Stimulated activated memory B cell treated with anti-CD40 and anti-IgM and Interleukin-4, amounts not matched to agents 10 μg/mL and 1 μg/mL and 100 μg/mL, for 72 hours (primary cell): ENCODE measurements around the gene KCNH2.
A peak's percentile ranks its signal among the peaks of the same experiment; 100 is the strongest.

Experiments used
- ATAC-seq: fragments of 150-1000 bp; cut with Tn5 transposase; 2 replicates; pipeline ENCODE4 v1.10.0; 2021
- H3K27ac Mint-ChIP-seq: one replicate; pipeline ENCODE4 v1.8.0; 2022; ENCODE audit warnings: mild to moderate bottlenecking, mixed read lengths
- H3K27me3 Mint-ChIP-seq: one replicate; pipeline ENCODE4 v1.8.0; 2022; ENCODE audit warnings: mixed read lengths
- H3K36me3 Mint-ChIP-seq: one replicate; pipeline ENCODE4 v1.8.0; 2022; ENCODE audit warnings: mixed read lengths
- H3K4me1 Mint-ChIP-seq: one replicate; pipeline ENCODE4 v1.8.0; 2022; ENCODE audit warnings: mixed read lengths
- H3K4me3 Mint-ChIP-seq: one replicate; pipeline ENCODE4 v1.8.0; 2022; ENCODE audit warnings: mild to moderate bottlenecking, moderate library complexity, mixed read lengths
- H3K9me3 Mint-ChIP-seq: one replicate; pipeline ENCODE4 v1.8.0; 2022; ENCODE audit warnings: mixed read lengths

Gene KCNH2

GRCh38 chr7:151005566-151005965 is 27.4 kb upstream of the KCNH2 start:
- ATAC-seq: no peak
- Mint-ChIP-seq H3K27me3 (peaks cover 12% of the 10 kb centered on the region), H3K4me1 (peaks cover 20% of the 10 kb centered on the region), H3K27ac (no peak overlapping the region), H3K4me3 (no peak overlapping the region), H3K36me3 (no peaks in the 10 kb centered on the region), H3K9me3 (no peaks in the 10 kb centered on the region)

DNA sequence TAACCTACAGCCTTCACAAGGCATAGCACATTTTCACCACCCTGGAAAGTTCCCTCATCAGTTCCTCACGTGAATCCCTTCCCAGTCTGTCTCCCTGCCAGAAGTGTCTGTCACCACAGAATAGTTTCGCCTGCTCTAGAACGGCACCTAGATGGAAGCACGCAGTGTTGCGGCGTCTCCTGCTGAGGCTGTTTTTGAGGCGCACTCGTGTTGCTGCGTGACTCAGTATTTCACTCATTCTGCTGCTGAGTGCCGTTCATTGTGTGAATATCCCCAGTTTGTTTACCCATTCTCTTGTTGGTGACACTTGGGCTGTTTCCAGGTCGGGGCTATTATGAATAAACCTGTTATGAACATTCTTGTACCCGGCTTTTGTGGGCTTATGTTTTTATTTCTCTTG is 25.5 kb upstream of the KCNH2 start:
- Mint-ChIP-seq H3K4me1 (peaks cover 12% of the 10 kb centered on the region), H3K9me3 (no peaks in the 10 kb centered on the region), H3K4me3 (no peak overlapping the region), H3K36me3 (no peaks in the 10 kb centered on the region), H3K27me3 (peaks cover 32% of the 10 kb centered on the region), H3K27ac (no peak overlapping the region)
- no peak for ATAC-seq

DNA sequence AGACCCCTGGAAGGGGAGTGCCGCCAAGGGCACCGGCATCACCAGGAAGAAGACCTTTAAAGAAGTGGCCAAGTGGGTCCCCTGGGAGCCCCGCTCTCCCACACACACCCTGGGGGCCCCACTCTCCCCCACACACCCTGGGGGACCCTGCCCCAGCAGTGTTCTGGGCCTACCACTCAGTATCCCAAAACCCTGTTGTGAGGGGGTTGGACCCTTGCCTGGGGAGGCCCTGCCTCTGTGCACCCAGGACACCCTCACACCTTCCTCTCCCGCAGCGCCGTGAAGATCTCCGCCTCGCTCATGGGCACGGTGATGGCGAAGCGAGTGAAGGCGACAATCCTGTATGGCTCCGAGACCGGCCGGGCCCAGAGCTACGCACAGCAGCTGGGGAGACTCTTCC is 23.4 kb upstream of the KCNH2 start:
- Mint-ChIP-seq H3K27me3 (peaks cover 53% of the 10 kb centered on the region), H3K4me1 (peaks cover 8% of the 10 kb centered on the region), H3K9me3 (no peaks in the 10 kb centered on the region), H3K36me3 (no peaks in the 10 kb centered on the region), H3K4me3 (no peak overlapping the region), H3K27ac (no peak overlapping the region)
- ATAC-seq: no peak

GRCh38 chr7:151000897-151001495 is 22.9 kb upstream of the KCNH2 start:
- Mint-ChIP-seq H3K4me3 (no peak overlapping the region), H3K27ac (no peak overlapping the region), H3K27me3 (peaks cover 58% of the 10 kb centered on the region), H3K36me3 (no peaks in the 10 kb centered on the region), H3K4me1 (peaks cover 8% of the 10 kb centered on the region), H3K9me3 (no peaks in the 10 kb centered on the region)
- no peak for ATAC-seq

- ATAC-seq: no peak
- Mint-ChIP-seq H3K27me3 (peaks cover 58% of the 10 kb centered on the region), H3K4me1 (peaks cover 11% of the 10 kb centered on the region), H3K36me3 (no peaks in the 10 kb centered on the region), H3K9me3 (no peaks in the 10 kb centered on the region), H3K27ac (no peak overlapping the region), H3K4me3 (no peak overlapping the region)
Measured at GRCh38 chr7:150999497-151000230, 21.5 kb upstream of the KCNH2 start.

GRCh38 chr7:150999001-150999400 is 20.9 kb upstream of the KCNH2 start:
- no peak overlapping the region for H3K4me3 Mint-ChIP-seq
- no peaks in the 10 kb centered on the region for H3K36me3 Mint-ChIP-seq
- no peaks in the 10 kb centered on the region for H3K9me3 Mint-ChIP-seq
- peaks cover 13% of the 10 kb centered on the region for H3K4me1 Mint-ChIP-seq
- H3K27ac Mint-ChIP-seq: no peak overlapping the region
- peaks cover 58% of the 10 kb centered on the region for H3K27me3 Mint-ChIP-seq
- ATAC-seq: no peak

DNA sequence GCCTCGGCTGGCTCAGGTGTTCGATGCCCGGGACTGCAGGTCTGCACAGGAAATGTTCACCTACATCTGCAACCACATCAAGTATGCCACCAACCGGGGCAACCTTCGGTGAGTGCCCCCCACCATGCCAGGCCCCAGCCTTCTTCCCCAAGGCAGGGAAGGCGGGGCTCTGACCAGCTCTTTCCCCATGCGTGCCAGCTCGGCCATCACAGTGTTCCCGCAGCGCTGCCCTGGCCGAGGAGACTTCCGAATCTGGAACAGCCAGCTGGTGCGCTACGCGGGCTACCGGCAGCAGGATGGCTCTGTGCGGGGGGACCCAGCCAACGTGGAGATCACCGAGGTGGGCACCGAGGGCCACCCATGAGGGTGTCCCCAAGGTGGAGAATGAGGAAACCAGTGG is 20.2 kb upstream of the KCNH2 start:
- Mint-ChIP-seq H3K36me3 (no peaks in the 10 kb centered on the region), H3K27ac (no peak overlapping the region), H3K27me3 (peaks cover 58% of the 10 kb centered on the region), H3K4me1 (peaks cover 13% of the 10 kb centered on the region), H3K9me3 (no peaks in the 10 kb centered on the region), H3K4me3 (no peak overlapping the region)
- no peak for ATAC-seq

- Mint-ChIP-seq H3K4me1 (peaks cover 13% of the 10 kb centered on the region), H3K27ac (no peak overlapping the region), H3K9me3 (no peaks in the 10 kb centered on the region), H3K36me3 (no peaks in the 10 kb centered on the region), H3K4me3 (no peak overlapping the region), H3K27me3 (peaks cover 63% of the 10 kb centered on the region)
- no peak for ATAC-seq
Measured at GRCh38 chr7:150997817-150998216, 19.7 kb upstream of the KCNH2 start.

DNA sequence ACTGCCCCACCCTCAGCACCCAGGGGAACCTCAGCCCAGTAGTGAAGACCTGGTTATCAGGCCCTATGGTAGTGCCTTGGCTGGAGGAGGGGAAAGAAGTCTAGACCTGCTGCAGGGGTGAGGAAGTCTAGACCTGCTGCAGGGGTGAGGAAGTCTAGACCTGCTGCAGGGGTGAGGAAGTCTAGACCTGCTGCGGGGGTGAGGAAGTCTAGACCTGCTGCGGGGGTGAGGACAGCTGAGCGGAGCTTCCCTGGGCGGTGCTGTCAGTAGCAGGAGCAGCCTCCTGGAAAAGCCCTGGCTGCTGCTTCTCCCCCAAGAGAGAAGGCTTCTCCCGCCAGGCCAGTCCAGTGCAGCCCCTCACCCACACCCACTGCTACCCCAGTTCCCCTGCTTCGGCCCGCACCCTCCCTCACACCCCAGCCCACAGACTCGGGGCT is 19.0 kb upstream of the KCNH2 start:
- ATAC-seq: no peak
- H3K27ac Mint-ChIP-seq: no peak overlapping the region
- no peak overlapping the region for H3K4me3 Mint-ChIP-seq
- no peaks in the 10 kb centered on the region for H3K9me3 Mint-ChIP-seq
- H3K4me1 Mint-ChIP-seq: peaks cover 13% of the 10 kb centered on the region
- H3K27me3 Mint-ChIP-seq: peaks cover 69% of the 10 kb centered on the region
- H3K36me3 Mint-ChIP-seq: no peaks in the 10 kb centered on the region

GRCh38 chr7:150996376-150997074 is 18.4 kb upstream of the KCNH2 start:
- H3K27me3 Mint-ChIP-seq: peaks cover 68% of the 10 kb centered on the region
- H3K9me3 Mint-ChIP-seq: peaks cover under 1% of the 10 kb centered on the region
- peak; percentile 4 for ATAC-seq
- no peak overlapping the region for H3K4me3 Mint-ChIP-seq
- no peaks in the 10 kb centered on the region for H3K36me3 Mint-ChIP-seq
- H3K4me1 Mint-ChIP-seq: peaks cover 13% of the 10 kb centered on the region
- no peak overlapping the region for H3K27ac Mint-ChIP-seq

DNA sequence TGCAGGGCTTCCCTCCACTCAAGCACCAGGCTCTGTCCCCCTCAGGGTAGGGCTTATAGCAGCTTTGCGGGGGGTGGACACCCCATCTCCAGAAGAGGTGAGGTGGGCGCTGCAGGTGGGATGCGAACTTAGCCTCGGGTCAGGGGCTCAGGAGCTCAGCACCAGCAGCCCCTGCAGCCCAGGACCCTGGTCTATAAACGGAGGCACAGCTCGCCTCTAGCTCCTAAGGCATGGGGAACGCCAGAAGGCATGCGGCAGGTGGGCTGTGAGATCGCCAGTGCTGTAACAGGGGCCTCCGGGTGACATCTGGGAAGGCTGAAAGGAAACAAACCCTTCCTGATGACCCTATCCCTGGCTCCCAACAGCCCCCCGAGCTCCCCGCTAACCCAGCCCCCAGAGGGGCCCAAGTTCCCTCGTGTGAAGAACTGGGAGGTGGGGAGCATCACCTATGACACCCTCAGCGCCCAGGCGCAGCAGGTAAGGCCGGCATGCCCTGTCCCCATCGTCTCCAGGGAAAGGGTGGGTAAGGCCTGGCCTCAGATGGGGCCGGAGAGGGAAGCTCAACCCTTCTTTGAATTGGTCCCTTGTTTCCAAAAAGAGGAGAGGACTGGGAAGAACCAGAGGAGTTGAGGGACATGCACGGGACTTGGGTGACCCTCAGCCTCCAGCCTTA is 16.9 kb upstream of the KCNH2 start:
- Mint-ChIP-seq H3K4me1 (peaks cover 13% of the 10 kb centered on the region), H3K4me3 (no peak overlapping the region), H3K9me3 (peaks cover 13% of the 10 kb centered on the region), H3K36me3 (peaks cover 9% of the 10 kb centered on the region), H3K27ac (no peak overlapping the region), H3K27me3 (peaks cover 68% of the 10 kb centered on the region)
- no peak for ATAC-seq

- Mint-ChIP-seq H3K36me3 (peaks cover 11% of the 10 kb centered on the region), H3K27me3 (peaks cover 68% of the 10 kb centered on the region), H3K4me1 (peaks cover 13% of the 10 kb centered on the region), H3K4me3 (no peak overlapping the region), H3K9me3 (peaks cover 16% of the 10 kb centered on the region), H3K27ac (no peak overlapping the region)
- no peak for ATAC-seq
Measured at GRCh38 chr7:150994141-150994837, 16.2 kb upstream of the KCNH2 start.

DNA sequence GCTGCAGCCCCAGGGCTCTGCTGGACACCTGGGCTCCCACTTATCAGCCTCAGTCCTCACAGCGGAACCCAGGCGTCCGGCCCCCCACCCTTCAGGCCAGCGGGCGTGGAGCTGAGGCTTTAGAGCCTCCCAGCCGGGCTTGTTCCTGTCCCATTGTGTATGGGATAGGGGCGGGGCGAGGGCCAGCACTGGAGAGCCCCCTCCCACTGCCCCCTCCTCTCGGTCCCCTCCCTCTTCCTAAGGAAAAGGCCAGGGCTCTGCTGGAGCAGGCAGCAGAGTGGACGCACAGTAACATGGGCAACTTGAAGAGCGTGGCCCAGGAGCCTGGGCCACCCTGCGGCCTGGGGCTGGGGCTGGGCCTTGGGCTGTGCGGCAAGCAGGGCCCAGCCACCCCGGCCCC is 15.4 kb upstream of the KCNH2 start:
- peaks cover 11% of the 10 kb centered on the region for H3K36me3 Mint-ChIP-seq
- H3K27me3 Mint-ChIP-seq: peaks cover 68% of the 10 kb centered on the region
- H3K4me3 Mint-ChIP-seq: no peak overlapping the region
- no peak for ATAC-seq
- H3K27ac Mint-ChIP-seq: no peak overlapping the region
- H3K9me3 Mint-ChIP-seq: peaks cover 16% of the 10 kb centered on the region
- peaks cover 20% of the 10 kb centered on the region for H3K4me1 Mint-ChIP-seq

DNA sequence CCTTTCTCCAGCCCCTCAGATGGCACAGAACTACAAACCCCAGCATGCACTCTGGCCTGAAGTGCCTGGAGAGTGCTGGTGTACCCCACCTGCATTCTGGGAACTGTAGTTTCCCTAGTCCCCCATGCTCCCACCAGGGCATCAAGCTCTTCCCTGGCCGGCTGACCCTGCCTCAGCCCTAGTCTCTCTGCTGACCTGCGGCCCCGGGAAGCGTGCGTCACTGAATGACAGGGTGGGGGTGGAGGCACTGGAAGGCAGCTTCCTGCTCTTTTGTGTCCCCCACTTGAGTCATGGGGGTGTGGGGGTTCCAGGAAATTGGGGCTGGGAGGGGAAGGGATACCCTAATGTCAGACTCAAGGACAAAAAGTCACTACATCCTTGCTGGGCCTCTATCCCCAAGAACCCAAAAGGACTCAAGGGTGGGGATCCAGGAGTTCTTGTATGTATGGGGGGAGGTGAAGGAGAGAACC is 14.7 kb upstream of the KCNH2 start:
- ATAC-seq: peak; percentile 49
- H3K4me3 Mint-ChIP-seq: no peak overlapping the region
- H3K27ac Mint-ChIP-seq: no peak overlapping the region
- peaks cover 16% of the 10 kb centered on the region for H3K9me3 Mint-ChIP-seq
- peaks cover 11% of the 10 kb centered on the region for H3K36me3 Mint-ChIP-seq
- peaks cover 23% of the 10 kb centered on the region for H3K4me1 Mint-ChIP-seq
- peaks cover 67% of the 10 kb centered on the region for H3K27me3 Mint-ChIP-seq
